Activated effector memory CD4-positive, alpha-beta T cell treated with Interleukin-2 at 50 U/mL for 16 hours (primary cell): ENCODE results near the gene TRIM23.
"Not testable (repeated sequence)": the region's sequence is repeated elsewhere in the genome, so short reads cannot be mapped to it uniquely, and the experiment has no call there.

Experiments
- DNase-seq: peaks from one replicate; pipeline ENCODE4 v3.0.0-alpha.2; 2020

The TRIM23 gene

GRCh38 chr5:65624025-65624570 is at the start of gene TRIM23:
Gene TRIM23 (minus strand): TSS chr5:65624333. CDS start chr5:65624274, 59 bp downstream.
- DNase-seq: peak; percentile 90

GRCh38 chr5:65672796-65673195 is 48.7 kb upstream of the TRIM23 start:
- DNase-seq: no peak

GRCh38 chr5:65668696-65669095 is 44.6 kb upstream of the TRIM23 start:
- DNase-seq: no peak

DNA sequence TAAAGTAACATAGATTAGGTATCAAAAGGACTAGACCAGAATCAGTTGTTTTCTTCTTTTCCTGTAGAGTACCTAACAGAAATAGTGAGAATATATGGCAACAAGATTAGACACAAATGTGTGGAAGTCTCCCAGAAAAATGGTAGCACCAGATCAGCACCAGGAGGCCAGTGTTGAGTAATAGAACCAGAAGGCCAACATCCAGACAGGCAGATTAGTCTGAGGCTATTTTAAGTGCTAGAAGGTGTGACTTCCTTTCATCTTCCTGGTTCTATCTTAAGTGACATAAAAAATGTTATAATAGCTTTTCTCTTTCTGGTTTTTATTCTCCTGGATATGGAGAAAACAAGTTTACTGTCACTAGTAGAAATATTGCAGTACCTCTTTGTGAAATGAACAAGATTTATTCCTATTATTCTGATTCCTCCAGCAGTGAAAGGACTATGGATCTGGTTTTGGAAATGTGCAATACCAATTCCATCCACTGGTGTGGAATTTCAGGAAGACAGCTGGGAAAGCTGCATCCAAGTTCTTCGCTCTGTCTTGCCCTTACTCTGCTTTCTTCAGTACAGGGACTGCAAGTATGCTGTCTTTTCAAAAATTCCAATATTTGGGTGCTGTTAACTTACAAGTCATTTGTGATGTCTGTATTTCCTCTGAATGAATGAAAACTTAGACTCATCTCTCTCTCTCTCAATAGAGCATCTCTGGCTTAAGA is 39.8 kb upstream of the TRIM23 start:
- no peak for DNase-seq

GRCh38 chr5:65654713-65655112 is 30.6 kb upstream of the TRIM23 start:
- no peak for DNase-seq

GRCh38 chr5:65651144-65651543 is 27.0 kb upstream of the TRIM23 start:
- DNase-seq: no peak

DNA sequence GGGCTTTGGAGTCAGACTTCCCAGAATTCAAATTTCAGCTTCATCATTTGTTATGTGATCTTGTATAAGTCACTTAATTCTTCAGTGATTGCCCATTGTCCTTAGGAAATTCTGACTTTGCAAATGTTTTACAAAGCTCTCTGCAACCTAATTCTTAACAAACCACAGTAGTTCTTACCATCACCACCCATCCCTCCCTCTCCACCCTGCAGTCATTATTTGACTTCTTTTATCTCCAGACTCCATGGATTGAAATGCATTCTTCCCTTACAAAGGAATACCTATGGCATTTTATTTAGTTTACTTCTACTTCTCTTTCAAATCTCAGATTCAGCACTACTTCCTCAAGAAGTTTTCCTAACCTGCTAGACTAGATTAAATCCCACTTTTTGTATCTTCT is 23.8 kb upstream of the TRIM23 start:
- no peak for DNase-seq

- no peak for DNase-seq
Measured at GRCh38 chr5:65646938-65647337, 22.8 kb upstream of the TRIM23 start.

- no peak for DNase-seq
Measured at GRCh38 chr5:65640240-65640639, 16.1 kb upstream of the TRIM23 start.

DNA sequence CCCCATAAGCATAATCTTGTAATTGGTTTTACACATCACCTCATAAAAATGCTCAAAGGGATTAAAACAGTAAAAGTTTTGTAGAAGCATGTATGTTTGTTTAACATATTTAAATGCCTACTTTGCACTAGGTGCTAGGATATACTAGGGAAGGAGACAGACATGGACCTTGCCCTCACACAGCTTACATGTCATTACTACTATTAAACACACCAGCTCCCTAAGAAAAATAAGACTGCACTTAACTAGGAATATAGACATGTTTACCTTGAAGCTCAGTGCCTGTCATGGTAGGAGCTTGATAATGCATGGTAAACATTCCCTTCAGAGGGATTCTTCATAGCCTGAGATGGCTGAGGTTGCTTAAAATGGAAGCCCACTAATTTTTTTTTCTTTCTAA is 6.8 kb upstream of the TRIM23 start:
- no peak for DNase-seq

DNA sequence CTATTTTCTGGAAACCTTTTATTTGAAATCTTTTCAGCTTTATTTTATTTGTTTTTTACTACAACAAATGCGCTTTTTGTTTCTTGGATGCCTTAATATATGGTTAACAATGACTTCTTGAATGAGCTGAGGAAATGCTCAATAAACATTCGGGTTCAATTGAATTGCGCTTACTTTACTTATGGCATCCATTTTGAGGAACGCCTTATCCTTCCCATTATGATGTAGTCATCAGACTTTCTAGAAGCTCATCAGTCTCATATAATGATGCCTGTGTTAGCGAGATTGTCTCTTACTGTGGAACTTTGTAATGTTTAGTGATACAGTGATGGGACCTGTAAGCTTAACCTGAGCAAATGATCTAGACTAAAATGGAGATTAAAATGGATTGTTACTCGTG is 1.6 kb upstream of the TRIM23 start:
- no peak for DNase-seq

GRCh38 chr5:65624571-65625555 is 730 bp upstream of the TRIM23 start, which contains the start of the genes SHLD3 and TRAPPC13:
Gene SHLD3 (plus strand): TSS chr5:65625027. CDS start chr5:65629588, 4,561 bp downstream.
Gene TRAPPC13 (plus strand): TSS chr5:65625027. CDS start chr5:65625061, 34 bp downstream.
- DNase-seq: peak; percentile 73

DNA sequence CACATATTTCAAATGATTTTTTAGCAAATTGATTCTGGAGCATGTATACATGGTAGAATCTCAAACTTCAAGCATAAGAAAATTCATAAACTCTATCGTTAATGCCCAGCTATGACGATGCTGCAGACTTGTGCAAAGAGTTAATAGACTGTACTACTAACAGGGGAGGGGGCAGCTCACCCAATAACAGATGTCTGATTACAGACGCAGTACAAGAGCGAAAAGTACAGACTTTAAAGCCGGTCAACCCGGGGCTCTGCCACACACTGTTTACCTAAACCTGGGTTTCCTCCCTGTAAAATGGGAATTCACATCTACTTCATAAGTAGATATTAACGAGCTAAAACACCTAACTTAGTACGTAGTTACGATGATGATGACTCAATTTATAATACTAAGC is 651 bp downstream of the TRIM23 start:
- no peak for DNase-seq

DNA sequence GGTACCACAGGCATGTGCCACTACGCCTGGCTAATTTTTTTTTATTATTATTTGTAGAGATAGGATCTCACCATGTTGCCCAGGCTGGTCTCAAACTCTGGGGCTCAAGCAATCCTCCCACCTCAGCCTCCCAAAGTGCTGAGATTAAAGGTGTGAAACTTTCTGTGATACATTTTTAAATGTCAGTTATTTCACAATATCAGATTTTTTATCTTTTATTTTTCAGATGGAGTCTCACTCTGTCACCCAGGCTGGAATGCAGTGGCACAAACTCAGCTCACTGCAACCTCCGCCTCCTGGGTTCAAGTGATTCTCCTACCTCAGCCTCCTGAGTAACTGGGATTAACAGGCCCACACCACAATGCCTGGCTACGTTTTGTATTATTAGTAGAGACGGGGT is 2.2 kb downstream of the TRIM23 start:
- DNase-seq: not testable (repeated sequence)

DNA sequence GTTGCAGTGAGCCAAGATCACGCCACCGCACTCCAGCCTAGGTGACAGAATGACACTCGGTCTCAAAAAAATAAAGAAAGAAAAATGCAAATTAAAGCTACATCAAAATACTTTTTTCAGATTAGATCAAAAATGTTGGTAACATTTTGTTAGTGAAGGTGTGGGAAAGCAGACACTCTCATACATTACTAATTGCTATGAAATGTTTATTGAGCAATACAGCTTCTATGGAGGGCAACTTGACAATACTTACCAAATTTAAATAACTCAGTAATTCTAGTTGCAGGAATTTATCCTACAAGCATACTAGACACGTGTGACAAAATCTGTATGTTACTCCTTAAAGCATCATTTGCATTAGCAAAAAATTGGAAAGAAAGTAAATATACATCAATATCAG is 4.1 kb downstream of the TRIM23 start:
- DNase-seq: no peak

DNA sequence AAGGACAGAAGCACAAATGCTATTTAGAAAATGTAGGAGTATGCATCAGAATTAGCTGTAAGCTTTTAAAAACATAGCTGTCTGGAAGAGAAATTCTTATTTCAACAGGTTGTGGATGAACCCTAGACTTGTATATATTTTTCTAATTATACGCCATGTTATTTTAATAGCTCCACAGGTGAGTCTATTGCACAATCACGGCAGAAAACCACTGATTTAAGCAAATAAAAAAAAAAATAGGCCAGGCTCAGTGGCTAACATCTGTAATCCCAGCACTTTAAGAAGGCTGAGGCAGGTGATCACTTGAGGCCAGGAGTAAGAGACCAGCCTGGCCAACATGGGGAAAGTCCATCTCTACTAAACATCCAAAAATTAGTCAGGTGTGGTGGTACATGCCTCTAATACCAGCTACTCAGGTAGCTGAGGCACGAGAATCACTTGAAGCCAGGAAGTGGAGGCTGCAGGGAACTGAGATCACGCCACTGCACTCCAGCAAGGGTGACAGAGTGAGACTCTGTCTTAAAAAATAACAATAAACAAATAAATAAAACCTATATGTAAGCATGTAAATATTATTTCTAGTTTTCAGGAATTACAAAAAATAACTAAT is 11.7 kb downstream of the TRIM23 start:
- no peak for DNase-seq

GRCh38 chr5:65611524-65611923 is 12.6 kb downstream of the TRIM23 start:
- no peak for DNase-seq

DNA sequence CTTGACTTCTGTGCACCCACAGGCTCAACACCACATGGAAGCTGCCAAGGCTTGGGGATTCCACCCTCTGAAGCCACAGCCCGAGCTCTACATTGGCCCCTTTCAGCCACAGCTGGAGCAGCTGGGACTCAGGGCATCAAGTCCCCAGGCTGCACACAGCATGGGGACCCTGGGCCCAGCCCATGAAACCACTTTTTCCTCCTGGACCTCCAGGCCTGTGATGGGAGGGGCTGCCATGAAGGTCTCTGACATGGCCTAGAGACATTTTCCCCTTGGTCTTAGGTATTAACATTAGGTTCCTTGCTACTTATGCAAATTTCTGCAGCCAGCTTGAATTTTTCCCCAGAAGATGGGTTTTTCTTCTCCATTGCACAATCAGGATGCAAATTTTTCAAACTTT is 22.4 kb downstream of the TRIM23 start:
- DNase-seq: not testable (repeated sequence)

GRCh38 chr5:65588694-65589093 is 35.4 kb downstream of the TRIM23 start:
- DNase-seq: no peak

DNA sequence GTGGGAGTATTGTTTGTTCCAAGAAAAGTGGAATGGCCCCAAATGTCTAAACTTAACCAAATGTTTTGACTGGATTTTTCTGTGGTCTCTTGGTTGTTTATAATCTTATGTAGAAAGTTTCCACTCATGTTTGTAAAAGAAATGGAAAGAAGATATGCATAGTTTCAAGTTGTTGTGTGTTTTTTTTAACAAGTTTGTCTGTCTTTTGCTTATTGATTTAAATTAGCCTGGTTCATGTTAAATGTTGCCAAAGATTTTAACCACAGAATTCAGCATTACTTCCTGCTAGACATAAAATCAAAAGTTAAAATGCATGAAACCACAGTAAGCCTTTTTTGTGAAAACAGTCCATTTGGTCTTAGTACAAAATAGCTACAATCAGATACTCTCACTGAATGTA is 47.0 kb downstream of the TRIM23 start:
- no peak for DNase-seq

- no peak for DNase-seq
Measured at GRCh38 chr5:65570598-65571226, 53.4 kb downstream of the TRIM23 start.

DNA sequence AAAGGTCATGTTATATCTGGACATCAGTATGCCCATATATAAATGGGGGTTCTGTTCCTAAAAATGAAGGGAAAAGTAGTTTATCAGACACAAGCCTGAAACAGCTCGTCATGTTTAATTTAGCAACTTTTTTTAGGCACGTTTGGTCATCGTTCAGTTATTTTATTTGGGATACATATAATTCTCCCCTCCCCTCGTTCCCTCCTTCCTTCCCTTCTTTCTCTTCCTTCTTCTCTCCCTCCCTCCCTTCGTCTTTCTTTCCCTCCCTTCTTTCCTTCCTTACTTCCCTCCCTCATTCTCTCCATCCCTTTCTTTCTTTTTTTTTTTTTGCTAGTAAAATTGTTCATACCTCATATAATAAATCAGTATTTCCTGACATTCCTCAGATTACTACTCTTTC is 57.6 kb downstream of the TRIM23 start:
- no peak for DNase-seq

DNA sequence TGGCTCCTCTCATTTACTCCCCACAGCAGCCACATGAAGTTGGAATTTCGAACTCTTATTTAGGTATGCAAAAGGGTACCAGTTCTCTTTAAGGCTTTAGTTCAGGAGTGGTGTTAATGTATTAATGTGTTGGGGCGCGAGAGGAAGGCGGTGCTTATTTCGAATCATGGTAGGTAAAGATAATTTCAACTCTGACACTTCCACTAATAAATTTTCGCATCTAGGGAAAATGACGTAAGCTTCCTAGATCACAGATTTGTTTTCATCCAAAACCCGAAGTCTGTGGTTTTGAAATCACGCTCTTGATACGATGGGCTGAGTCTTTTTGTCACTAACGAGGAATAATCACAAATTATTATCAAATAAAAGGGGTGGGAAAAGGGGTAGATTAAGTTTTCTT is 60.4 kb downstream of the TRIM23 start:
- DNase-seq: no peak
